Omental fat pad (tissue), 4 donors: Measurements from ENCODE around the gene TRIL. TPM values are rescaled to one million over a fixed set of nuclear protein-coding genes. Genes with fewer than 3 reads are reported as not detected.
A peak's percentile ranks its signal among the peaks of the same experiment; 100 is the strongest.

Experiments used
- ATAC-seq: fragments of 150-250 bp; one replicate; pipeline ENCODE4 v1.9.1; 2016; ENCODE audit warnings: mild to moderate bottlenecking, moderate library complexity; ENCODE audit not compliant: low FRiP score
- DNase-seq: peaks from one replicate; pipeline ENCODE4 v3.0.0-alpha.2; 2019; ENCODE audit warnings: low spot score
- CTCF ChIP-seq, 3 donors: fragments of 450-650 bp; IDR thresholded peaks; one replicate each; pipeline ENCODE4 v1.5.1; 2016 to 2017; ENCODE audit warnings: antibody characterized with exemption in 3 of 3, mild to moderate bottlenecking in 3 of 3, moderate library complexity in 2 of 3
- total RNA-seq, 4 donors: library from RNA; depleted of rRNA; stranded (reverse); fragments of >200 nt; gene quantifications; one replicate each; pipeline ENCODE4 v1.1.0, GENCODE V29; 2016

The TRIL gene
- total RNA-seq, 4 donors from 2014 or later: 0.84 to 15.1 (median 4.7) TPM

GRCh38 chr7:28937103-28937502, 21.0 kb downstream of the TRIL start:
- DNase-seq (no peak), ATAC-seq (no peak)
- no peak for TF ChIP-seq CTCF (IDR thresholded peaks at IDR 0.05)

- DNase-seq (no peak), ATAC-seq (peak; percentile 29)
- TF ChIP-seq CTCF (IDR thresholded peaks at IDR 0.05): no peak
Measured at GRCh38 chr7:28933846-28934320, 24.2 kb downstream of the TRIL start.

- no peak for DNase-seq
- ATAC-seq: no peak
- no peak for TF ChIP-seq CTCF (IDR thresholded peaks at IDR 0.05)
Measured at GRCh38 chr7:28931565-28931964, 26.6 kb downstream of the TRIL start.

GRCh38 chr7:28926871-28927597, 31.1 kb downstream of the TRIL start:
- DNase-seq (peak; percentile 37), ATAC-seq (peak; percentile 95)
- peak in 1 of 3 donors; percentile 69 for TF ChIP-seq CTCF (IDR thresholded peaks at IDR 0.05)

GRCh38 chr7:28922624-28923331, 35.4 kb downstream of the TRIL start:
- TF ChIP-seq CTCF (IDR thresholded peaks at IDR 0.05): peak in 2 of 3 donors; percentile 50 to 80
- ATAC-seq (no peak), DNase-seq (peak; percentile 85)

GRCh38 chr7:28921822-28922221, 36.3 kb downstream of the TRIL start:
- peak in 2 of 3 donors; percentile 66 to 97 for TF ChIP-seq CTCF (IDR thresholded peaks at IDR 0.05)

More at GRCh38 chr7:28921822-28922221, 36.3 kb downstream of the TRIL start:
- ATAC-seq: peak; percentile 64
- no peak for DNase-seq
